ENCODE measurements around the gene RAPGEF1. TPM values are rescaled to one million over a fixed set of nuclear protein-coding genes. Genes with fewer than 3 reads are reported as not detected.

The RAPGEF1 gene, protein sequence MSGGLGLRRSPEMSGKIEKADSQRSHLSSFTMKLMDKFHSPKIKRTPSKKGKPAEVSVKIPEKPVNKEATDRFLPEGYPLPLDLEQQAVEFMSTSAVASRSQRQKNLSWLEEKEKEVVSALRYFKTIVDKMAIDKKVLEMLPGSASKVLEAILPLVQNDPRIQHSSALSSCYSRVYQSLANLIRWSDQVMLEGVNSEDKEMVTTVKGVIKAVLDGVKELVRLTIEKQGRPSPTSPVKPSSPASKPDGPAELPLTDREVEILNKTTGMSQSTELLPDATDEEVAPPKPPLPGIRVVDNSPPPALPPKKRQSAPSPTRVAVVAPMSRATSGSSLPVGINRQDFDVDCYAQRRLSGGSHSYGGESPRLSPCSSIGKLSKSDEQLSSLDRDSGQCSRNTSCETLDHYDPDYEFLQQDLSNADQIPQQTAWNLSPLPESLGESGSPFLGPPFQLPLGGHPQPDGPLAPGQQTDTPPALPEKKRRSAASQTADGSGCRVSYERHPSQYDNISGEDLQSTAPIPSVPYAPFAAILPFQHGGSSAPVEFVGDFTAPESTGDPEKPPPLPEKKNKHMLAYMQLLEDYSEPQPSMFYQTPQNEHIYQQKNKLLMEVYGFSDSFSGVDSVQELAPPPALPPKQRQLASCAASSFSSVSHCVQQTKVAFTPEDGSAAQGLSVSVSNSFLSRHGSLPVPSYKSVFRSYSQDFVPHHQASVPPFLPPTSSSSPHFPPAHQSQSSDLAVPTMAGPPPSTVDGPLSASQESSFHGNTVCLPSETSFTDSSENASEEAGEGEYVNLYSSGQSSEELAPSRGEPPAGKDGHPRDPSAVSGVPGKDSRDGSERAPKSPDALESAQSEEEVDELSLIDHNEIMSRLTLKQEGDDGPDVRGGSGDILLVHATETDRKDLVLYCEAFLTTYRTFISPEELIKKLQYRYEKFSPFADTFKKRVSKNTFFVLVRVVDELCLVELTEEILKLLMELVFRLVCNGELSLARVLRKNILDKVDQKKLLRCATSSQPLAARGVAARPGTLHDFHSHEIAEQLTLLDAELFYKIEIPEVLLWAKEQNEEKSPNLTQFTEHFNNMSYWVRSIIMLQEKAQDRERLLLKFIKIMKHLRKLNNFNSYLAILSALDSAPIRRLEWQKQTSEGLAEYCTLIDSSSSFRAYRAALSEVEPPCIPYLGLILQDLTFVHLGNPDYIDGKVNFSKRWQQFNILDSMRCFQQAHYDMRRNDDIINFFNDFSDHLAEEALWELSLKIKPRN (N-terminal part only)
- 53.9 and 55.6 TPM in 2 replicates for total RNA-seq (2021)
- long read RNA-seq, partial matches to known transcripts: 7 of 24 reads
- long read RNA-seq, other reads (novel, unspliced or antisense): 17 of 24 reads

DNA sequence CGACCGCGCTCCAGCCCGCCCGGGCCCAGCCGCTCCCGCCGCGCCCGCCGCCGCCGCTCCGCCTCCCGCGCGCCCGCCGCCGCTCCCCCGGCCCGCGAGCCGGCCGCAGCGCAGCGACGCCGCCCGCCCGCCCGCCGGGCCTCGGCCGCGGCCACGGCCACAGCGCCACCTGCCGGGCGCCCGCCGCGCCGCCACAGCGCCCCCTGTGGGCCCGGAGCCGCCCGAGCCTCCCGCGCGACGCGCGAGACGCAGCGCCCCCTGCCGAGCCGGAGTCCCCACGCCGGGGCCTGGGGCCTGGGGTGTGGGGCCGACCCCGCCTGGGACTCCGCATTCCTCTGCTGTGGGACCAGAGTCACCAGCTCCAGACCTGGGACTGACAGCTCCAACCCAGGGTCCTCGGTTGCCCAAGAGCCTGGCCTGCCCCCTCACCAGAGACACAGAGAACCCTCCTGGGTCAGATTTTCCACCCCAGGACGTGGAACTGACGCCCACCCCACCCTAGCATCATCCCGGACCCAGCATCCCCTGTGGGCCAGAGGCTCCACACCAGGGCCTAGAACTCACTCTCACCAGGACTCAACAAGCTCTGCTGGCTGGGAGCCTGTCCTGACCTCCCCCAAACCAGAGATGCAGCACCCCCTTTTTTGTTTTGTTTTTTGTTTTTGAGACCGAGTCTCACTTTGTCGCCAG, at the start of gene RAPGEF1:
Gene RAPGEF1 (minus strand): TSS at position 118 of the 690 bp plus-strand sequence. CDS start 246 bp downstream, outside the sequence.
- H3K18ac ChIP-seq (ENCODE audit: insufficient read length, low read depth, low read length): peak within 1 kb of the TSS; percentile 34
- H3K14ac ChIP-seq (ENCODE audit: insufficient read depth, low read length): peak within 1 kb of the TSS; percentile 85
- peak within 1 kb of the TSS in 2 of 3 experiments; percentile 34 to 91; a peak in 4 of 7 replicates for H3K27ac Mint-ChIP-seq
- no CpG with 5 or more reads among the region's 69 CpGs for WGBS (ENCODE audit: extremely low coverage, insufficient read length, low lambda C conversion rate)
- H3K79me2 ChIP-seq (ENCODE audit: insufficient read depth, low read length): peaks cover 21% of the 10 kb centered on the region; the same call in 1 of the 2 replicates
- peaks cover 4% of the 10 kb centered on the region for H3K23me2 ChIP-seq (ENCODE audit: insufficient read length, low read depth, low read length, poor library complexity, severe bottlenecking)
- peak; percentile 66 for DNase-seq
- H3K4me2 ChIP-seq (ENCODE audit: insufficient read depth, insufficient read length, low read length): peak within 1 kb of the TSS; percentile 96
- H3K79me1 ChIP-seq (ENCODE audit: insufficient read depth, low read depth, low read length, poor library complexity, severe bottlenecking): peaks cover 3% of the 10 kb centered on the region
- no peak within 1 kb of the TSS for H2BK120ac ChIP-seq (ENCODE audit: low read depth, low read length, poor library complexity, severe bottlenecking)
- no peak within 1 kb of the TSS for H2AFZ ChIP-seq (ENCODE audit: low read length)
- H3K4ac ChIP-seq (ENCODE audit: low read depth, low read length): no peak within 1 kb of the TSS
- no peak within 1 kb of the TSS for H3K23ac ChIP-seq (ENCODE audit: insufficient read length, low read depth, low read length)
- no peak within 1 kb of the TSS for H2BK12ac ChIP-seq (ENCODE audit: insufficient read length, low read depth, low read length)
- H3K4me1 ChIP-seq (ENCODE audit: insufficient read depth, low read length): no peaks in the 10 kb centered on the region
- H3K9ac ChIP-seq (ENCODE audit: extremely low read depth, insufficient read length, low read length): peak within 1 kb of the TSS; percentile 80
- peak within 1 kb of the TSS; percentile 86 to 90 for H3K4me3 Mint-ChIP-seq
- H2BK5ac ChIP-seq (ENCODE audit: insufficient read length, low read length): no peak within 1 kb of the TSS
- H2BK20ac ChIP-seq (ENCODE audit: low read depth, low read length, poor library complexity, severe bottlenecking): no peak within 1 kb of the TSS
- TF ChIP-seq, protein P1, sequence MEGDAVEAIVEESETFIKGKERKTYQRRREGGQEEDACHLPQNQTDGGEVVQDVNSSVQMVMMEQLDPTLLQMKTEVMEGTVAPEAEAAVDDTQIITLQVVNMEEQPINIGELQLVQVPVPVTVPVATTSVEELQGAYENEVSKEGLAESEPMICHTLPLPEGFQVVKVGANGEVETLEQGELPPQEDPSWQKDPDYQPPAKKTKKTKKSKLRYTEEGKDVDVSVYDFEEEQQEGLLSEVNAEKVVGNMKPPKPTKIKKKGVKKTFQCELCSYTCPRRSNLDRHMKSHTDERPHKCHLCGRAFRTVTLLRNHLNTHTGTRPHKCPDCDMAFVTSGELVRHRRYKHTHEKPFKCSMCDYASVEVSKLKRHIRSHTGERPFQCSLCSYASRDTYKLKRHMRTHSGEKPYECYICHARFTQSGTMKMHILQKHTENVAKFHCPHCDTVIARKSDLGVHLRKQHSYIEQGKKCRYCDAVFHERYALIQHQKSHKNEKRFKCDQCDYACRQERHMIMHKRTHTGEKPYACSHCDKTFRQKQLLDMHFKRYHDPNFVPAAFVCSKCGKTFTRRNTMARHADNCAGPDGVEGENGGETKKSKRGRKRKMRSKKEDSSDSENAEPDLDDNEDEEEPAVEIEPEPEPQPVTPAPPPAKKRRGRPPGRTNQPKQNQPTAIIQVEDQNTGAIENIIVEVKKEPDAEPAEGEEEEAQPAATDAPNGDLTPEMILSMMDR (conservative IDR thresholded peaks at IDR 0.05): peak; percentile 80
- H4K91ac ChIP-seq (ENCODE audit: insufficient read length, low read depth, low read length): no peak within 1 kb of the TSS
- no peaks in the 10 kb centered on the region for H3K27me3 ChIP-seq (ENCODE audit: insufficient read depth, low read length)
- H3K9me3 ChIP-seq (ENCODE audit: control insufficient read depth, low read depth, low read length): no peaks in the 10 kb centered on the region
- H2BK15ac ChIP-seq (ENCODE audit: low read depth, low read length): no peak within 1 kb of the TSS
- peaks cover 22 to 28% of the 10 kb centered on the region in 2 experiments for H3K4me1 Mint-ChIP-seq
- H3K36me3 Mint-ChIP-seq (ENCODE audit: insufficient read depth in 1 of 3, low read depth in 3 of 3): peaks cover 2 to 8% (median 4%) of the 10 kb centered on the region in 3 experiments; a peak in 4 of 7 replicates
- H3K27me3 Mint-ChIP-seq (ENCODE audit: low read depth): no peaks in the 10 kb centered on the region; the same call in 1 of the 2 replicates
- H4K20me1 ChIP-seq (ENCODE audit: control insufficient read depth, insufficient read depth, insufficient read length): no peaks in the 10 kb centered on the region
- no peak within 1 kb of the TSS for H3K27ac ChIP-seq (ENCODE audit: insufficient read length, low read depth, low read length)
- no peak within 1 kb of the TSS for H3K56ac ChIP-seq (ENCODE audit: insufficient read length, low read depth, low read length)
- no peak within 1 kb of the TSS for H4K5ac ChIP-seq (ENCODE audit: insufficient read length, low read depth, low read length)
- H3T11ph ChIP-seq (ENCODE audit: low read length): no peak within 1 kb of the TSS
- no peak within 1 kb of the TSS for H4K8ac ChIP-seq (replicated peaks; ENCODE audit: insufficient read length, low read depth, low read length)
- H2AK5ac ChIP-seq (ENCODE audit: insufficient read length, low read length): no peak within 1 kb of the TSS
- peaks cover 8 to 9% of the 10 kb centered on the region in 2 experiments for H3K9me3 Mint-ChIP-seq

All from H9 (cell line).